Measurements from ENCODE around the gene PPP1R16B.

The PPP1R16B gene

GRCh38 chr20:38965264-38965663, 159.8 kb downstream of the PPP1R16B start:
- no peak for DNase-seq (ENCODE audit: low read depth, low spot score)
- in situ Hi-C loops (cut with HindIII; ENCODE audit: low sequenced_read_pairs): no loop called here
- no peak overlapping the region for H3K4me3 ChIP-seq (ENCODE audit: low read depth, low read length)
- TF ChIP-seq, protein P1, sequence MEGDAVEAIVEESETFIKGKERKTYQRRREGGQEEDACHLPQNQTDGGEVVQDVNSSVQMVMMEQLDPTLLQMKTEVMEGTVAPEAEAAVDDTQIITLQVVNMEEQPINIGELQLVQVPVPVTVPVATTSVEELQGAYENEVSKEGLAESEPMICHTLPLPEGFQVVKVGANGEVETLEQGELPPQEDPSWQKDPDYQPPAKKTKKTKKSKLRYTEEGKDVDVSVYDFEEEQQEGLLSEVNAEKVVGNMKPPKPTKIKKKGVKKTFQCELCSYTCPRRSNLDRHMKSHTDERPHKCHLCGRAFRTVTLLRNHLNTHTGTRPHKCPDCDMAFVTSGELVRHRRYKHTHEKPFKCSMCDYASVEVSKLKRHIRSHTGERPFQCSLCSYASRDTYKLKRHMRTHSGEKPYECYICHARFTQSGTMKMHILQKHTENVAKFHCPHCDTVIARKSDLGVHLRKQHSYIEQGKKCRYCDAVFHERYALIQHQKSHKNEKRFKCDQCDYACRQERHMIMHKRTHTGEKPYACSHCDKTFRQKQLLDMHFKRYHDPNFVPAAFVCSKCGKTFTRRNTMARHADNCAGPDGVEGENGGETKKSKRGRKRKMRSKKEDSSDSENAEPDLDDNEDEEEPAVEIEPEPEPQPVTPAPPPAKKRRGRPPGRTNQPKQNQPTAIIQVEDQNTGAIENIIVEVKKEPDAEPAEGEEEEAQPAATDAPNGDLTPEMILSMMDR (IDR thresholded peaks at IDR 0.05; ENCODE audit: low read depth, low read length): no peak

- TF ChIP-seq, protein P1 (IDR thresholded peaks at IDR 0.05; ENCODE audit: low read depth, low read length): no peak
- no peak for DNase-seq (ENCODE audit: low read depth, low spot score)
- in situ Hi-C loops (cut with HindIII; ENCODE audit: low sequenced_read_pairs): no loop called here
- H3K4me3 ChIP-seq (ENCODE audit: low read depth, low read length): no peak overlapping the region
These were observed 162.6 kb downstream of the PPP1R16B start for GRCh38 chr20:38968090-38968489.

DNA sequence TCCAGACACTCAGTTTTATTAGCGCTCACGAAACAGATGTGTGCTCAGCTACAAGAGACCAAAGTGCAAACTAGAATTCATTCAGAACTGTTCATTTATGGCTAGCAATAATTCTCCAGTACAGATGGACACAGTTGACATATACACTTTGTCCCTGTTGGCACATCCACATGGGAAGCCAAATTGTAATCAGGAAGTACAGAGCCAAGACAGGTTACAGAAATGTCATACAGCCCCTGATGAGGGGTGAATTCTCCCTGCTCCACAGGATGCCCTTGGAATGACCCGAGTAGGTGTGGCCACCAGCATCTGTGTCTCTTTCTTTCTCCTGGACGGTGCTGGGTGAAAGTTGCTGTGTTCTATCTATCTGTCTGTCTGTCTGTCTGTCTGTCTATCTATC, 164.2 kb downstream of the PPP1R16B start:
- in situ Hi-C loops (cut with HindIII; ENCODE audit: low sequenced_read_pairs): no loop called here
- DNase-seq (ENCODE audit: low read depth, low spot score): no peak
- no peak overlapping the region for H3K4me3 ChIP-seq (ENCODE audit: low read depth, low read length)
- TF ChIP-seq, protein P1 (IDR thresholded peaks at IDR 0.05; ENCODE audit: low read depth, low read length): no peak

DNA sequence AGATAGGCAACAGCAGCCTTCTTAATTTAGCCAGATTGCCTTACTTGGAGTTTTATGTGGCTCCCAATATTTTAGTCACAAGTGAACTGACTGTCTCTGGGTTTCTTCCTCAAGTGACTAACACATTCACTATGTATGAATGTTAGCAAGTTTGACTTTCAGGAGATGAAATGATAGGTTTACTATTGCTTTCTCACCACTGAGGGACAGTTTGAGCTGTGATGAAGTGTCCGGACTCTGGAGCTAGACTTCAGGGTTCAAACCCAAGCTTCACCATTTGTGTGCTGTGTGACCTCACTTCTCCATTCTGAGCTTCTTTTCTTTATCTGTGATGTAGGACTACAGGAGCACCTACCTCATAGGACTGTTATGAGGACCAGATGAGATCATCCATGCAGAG, 164.8 kb downstream of the PPP1R16B start:
- TF ChIP-seq, protein P1 (IDR thresholded peaks at IDR 0.05; ENCODE audit: low read depth, low read length): no peak
- in situ Hi-C loops (cut with HindIII; ENCODE audit: low sequenced_read_pairs): no loop called here
- H3K4me3 ChIP-seq (ENCODE audit: low read depth, low read length): no peak overlapping the region
- peak; percentile 58 for DNase-seq (ENCODE audit: low read depth, low spot score)
